Fibroblast of skin of right biceps (primary cell): Measurements from ENCODE around the gene SPACA7.

Source experiments
- DNase-seq: peaks from one replicate; pipeline ENCODE4 v3.0.0-alpha.2; 2013

The SPACA7 gene, protein sequence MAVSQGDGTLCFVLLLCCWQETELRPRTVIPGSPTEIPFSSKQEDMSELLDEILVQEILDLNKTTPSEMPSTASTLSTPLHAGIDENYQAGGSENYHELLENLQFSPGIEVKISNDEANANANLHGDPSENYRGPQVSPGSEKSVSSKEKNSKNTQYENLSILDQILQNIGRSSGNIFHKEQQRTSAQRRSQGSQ

GRCh38 chr13:112376050-112376681 lies at the start of gene SPACA7:
Gene SPACA7, plus strand, starts transcription at chr13:112376355. Its CDS starts 31 bp downstream, at chr13:112376386.
- no peak for DNase-seq

GRCh38 chr13:112326821-112327370 lies 49.3 kb upstream of the SPACA7 start:
- DNase-seq: no peak

DNA sequence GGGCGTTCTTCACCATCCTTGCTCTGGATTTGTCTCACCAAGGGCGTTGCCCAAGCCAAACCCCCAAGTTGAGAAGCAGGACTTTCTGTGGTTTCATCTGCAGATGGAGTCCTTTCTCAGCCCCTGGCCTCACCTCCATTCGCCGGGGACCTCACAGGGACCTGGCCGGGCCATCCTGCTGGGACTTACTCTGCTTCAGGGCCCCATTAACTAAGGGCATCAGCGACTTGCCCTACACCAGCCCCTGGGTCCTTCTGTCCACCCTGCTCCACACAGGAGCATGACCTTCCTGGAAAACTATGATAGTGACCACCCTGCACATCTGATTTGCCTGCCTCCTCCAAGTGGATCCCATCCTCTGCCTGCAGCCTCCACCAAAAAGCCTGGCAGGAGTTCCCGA lies 47.2 kb upstream of the SPACA7 start:
- DNase-seq: no peak

- no peak for DNase-seq
Observed at GRCh38 chr13:112329376-112329775, 46.8 kb upstream of the SPACA7 start.

GRCh38 chr13:112330066-112330465 lies 46.1 kb upstream of the SPACA7 start:
- no peak for DNase-seq

DNA sequence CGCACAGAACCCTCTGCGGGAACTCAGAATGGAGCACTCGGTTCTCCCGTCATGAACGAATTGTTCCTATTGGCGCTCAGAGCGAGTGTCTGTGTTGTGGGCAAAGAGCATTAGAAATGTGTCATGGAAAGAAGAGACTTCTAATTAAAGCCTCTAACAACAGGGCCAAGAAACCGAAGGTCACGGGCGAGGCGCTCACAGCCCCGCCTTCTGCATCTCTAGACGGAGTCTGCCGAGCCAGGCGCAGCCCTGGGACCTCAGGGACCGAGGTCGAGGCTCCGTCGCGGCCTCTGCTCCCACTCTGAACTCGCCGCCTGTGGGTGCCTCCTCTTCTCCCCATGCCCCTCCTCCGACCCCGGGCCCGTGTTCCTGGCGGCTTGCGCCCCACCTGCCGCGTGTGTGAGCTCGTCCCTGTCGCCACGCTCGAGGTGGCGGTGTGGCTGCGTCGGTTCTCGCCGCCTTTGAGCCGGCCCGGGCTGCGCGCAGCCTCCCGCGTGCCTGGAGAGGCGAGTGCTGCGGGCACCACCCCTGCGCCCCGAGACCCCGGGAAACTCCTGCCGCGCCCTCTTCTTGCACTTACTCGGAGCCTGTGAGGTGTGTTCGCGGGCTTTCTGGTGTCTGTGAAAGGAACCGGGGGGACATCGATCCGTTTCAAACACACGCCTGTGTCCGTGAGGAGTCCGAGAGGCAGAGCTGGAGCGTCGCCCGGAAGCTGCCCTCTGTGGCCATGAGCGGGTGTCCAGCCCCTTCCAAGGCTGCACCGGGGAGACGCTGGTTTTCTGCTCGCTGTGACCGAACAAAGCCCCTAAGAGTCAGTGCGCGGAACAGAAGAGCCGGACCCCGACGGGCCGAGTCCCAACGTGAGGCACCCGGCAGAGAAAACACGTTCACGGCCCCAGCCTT lies 45.4 kb upstream of the SPACA7 start:
- DNase-seq: no peak

- DNase-seq: no peak
Observed at GRCh38 chr13:112331675-112332074, 44.5 kb upstream of the SPACA7 start.

GRCh38 chr13:112332727-112333126 lies 43.4 kb upstream of the SPACA7 start:
- no peak for DNase-seq

GRCh38 chr13:112333756-112334543 lies 42.2 kb upstream of the SPACA7 start:
- DNase-seq: no peak

DNA sequence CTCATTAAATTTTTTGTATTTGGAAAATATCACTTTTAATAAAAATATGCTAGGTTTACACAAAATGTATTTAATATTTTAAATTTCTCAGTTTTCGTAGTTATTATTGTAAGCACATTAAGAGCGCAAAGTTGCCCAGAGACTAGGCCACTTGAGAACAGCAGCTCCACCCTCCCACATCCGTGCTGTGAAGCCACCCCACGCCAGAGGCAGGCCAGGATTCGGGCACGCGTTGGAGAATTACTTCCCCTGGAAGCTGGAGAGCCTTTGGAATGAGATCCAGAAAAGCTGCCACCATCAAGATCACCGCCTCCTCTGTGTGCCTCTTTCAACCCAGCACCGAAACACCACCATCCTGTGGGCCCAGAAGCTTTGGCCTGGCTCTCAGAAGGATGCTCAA lies 41.0 kb upstream of the SPACA7 start:
- DNase-seq: no peak

DNA sequence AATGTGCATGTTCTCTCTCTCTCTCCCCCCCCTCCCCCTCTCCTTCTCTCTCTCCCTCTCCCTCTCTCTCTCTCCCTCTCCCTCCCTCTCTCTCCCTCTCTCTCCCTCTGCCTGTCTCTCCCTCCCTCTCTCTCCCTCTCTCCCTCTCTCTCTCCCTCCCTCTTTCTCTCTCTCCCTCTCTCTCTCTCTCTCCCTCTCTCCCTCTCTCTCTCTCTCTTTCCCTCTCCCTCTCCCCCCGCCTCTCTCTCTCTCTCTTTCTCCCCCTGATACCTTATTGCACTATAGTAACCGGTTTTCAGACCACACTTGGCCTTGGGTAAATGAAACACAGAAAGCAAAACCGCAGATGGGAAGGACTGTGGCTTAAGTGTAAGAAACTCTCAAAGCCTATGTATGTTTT lies 34.7 kb upstream of the SPACA7 start:
- DNase-seq: no peak

DNA sequence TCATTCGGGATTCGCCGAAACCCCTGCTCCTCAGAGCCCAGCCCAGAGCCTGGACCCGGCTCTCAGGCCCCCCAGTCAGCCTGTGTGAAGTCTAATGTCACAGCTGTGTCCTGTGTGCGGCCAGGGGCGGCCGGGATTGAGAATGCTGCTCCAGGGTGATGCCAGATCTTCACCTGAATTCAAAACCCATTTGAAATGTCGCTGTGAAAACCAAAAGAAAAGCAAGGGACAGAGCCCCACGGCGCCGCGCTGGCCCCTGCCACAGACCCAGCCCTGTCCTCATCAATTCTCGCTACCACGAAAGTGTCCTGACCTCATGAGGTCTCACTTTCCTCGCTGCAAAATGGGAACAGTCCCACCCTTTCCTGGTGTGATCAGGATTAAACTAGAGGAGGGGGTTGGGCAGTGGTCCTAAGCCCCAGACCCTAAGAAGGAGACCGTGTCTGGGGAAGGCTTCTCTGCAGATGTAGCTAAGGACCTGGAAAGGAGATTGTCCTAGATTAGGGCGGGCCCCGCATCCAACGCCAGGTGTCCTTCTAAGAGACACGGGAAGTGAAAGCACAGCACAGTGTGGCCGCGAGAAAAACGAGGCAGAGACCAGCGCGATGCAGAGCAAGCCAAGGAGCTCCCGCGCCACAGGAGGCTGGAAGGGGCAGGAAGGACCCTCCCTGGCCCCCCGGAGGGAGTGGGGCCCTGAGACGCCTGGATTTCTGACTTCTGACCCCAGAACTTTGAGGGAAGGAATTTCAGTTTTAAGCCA lies 34.0 kb upstream of the SPACA7 start:
- no peak for DNase-seq

DNA sequence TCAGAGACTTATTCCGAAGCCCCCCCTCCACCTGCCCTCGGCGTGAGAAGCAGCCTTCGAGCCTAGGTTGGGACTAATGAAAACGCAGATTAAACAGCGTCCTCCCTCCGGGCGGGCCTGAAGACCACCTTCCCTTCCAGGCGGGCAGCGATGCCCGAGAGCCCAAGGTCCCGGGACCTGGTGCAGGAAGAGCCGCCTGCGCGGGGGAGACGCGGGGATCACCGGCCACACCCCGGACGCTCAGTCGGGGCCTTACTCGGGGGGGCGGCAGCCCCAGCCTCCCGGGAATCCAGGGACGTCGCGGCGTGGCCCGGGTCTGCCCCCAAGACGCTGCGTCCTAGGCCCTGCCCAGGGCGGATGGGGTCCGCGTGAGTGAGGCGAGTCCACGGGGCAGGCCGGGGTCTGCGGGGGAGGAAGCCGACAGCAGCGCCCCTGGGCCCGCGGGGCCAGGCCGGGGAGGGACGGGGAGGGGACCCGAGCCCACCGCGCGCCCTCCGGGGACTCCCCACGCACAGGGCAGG lies 33.3 kb upstream of the SPACA7 start:
- no peak for DNase-seq

GRCh38 chr13:112343591-112343990 lies 32.6 kb upstream of the SPACA7 start:
- DNase-seq: no peak

DNA sequence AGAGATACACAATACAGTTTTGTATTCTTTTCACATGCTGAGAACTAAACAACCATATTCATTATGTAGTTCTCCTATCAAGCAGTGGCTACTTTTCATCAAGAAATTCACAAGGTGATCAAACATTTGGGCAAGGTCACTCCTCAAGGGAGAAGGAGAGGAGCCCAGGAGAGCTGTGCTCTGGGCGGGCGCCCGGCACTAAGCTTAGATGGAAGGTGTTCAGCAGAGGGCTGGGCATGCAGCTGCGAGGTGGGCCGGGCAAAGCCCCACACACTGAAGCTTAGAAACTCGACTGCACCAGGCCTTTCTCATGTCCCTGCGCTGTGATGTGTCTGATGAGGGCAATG lies 30.4 kb upstream of the SPACA7 start:
- DNase-seq: no peak

DNA sequence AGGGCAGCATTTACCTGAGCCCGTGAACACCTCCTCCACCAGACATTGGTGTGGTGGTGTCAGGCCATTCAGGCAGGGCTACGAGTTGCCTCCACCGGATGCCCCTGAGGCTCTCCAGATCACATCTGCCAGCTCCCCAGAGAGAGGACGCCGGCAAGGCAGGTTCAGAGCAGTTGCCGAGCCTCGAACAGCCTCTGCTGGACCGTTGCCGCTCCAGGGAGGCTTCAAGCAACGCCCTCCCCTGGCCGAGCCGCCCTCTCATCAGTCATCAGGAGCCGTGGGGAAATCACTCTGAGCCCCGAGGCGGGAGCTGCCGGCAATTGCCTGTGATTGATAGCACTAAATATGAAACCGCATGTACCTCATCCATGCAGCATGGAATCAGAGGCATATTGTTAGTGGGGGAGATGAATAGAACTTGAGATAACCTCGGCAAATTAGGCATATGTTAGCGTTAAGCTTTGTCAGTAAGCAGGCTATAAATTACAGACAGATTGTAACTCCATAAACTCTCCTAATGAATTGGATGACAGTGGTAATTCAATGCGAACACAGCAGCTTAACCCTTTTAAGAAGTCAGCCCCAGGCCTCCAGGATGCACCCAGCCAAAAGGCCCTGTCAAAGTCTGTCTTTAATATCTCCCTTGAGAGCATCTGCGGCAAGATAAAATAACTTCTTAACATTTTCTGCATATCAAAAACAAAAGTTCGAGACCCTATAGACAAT lies 29.8 kb upstream of the SPACA7 start:
- DNase-seq: peak; percentile 1

GRCh38 chr13:112346899-112347229 lies 29.3 kb upstream of the SPACA7 start:
- DNase-seq: no peak

GRCh38 chr13:112347986-112348385 lies 28.2 kb upstream of the SPACA7 start:
- no peak for DNase-seq

- DNase-seq: no peak
Observed at GRCh38 chr13:112348642-112349345, 27.4 kb upstream of the SPACA7 start.

DNA sequence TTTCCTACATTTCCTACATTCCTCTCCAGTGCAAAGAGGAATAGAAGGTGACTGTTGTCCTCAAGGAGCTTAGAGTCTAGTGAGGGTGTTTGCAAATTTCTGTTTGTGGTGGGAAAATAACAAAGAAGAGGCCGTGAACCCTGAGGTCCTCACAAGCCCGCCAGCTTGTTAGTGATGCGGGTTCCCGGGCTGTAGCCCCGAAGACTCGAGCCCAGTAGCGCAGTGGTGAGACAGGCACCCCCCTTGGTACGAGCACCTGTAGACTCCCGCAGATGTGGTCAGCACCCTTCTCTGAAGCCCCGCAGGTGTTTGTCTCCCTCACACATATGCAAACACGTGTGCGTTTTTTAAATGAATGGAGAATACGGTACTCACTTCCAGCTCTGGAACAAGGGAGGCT lies 26.5 kb upstream of the SPACA7 start:
- DNase-seq: no peak

DNA sequence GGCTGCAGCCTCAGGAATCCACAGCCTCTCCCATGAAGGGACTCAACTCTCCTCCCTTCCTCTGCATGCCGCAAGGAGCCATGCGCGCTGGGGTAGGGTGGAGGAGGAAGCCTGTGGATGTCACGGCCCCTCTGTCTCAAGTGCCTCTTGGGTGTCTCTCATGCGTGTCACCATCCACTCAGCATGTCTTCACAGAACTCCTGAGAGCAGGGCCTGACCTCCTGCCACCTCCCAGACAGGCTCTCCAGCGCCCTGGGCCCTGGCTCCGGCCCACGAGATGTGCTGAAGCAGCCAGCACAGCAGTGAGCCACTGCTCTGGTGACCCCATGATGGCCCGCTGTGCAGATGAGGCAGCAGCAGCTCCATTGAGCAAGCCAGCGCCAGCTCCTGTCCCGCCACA lies 25.9 kb upstream of the SPACA7 start:
- no peak for DNase-seq
